CD4-positive, alpha-beta T cell treated with Interleukin-4 for 4 hours (primary cell): ENCODE results near the gene SIRT5.

Source experiments
- DNase-seq: peaks from one replicate; pipeline ENCODE4 v3.0.0-alpha.2; 2020

The SIRT5 gene

DNA sequence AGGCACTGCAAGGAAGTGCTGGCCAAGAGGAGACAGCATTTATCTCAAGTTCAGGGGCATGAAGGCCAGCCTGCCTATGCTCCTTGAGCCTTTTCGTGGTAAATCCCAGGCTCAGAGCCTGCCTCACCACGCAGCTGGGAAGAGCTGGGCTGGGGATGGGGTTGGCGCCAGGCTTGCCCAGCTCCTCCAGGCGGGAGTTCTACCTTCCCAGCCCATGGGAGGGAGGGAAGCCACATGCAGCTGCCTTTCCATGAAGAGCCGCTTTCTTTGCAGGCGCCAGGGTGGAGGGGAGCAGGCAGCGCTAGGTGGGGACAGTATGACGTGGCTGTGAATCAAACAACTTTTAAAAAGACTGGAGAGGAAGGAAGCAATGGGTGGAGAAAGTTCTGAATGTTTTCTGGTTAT lies 19.5 kb upstream of the SIRT5 start:
- no peak for DNase-seq

DNA sequence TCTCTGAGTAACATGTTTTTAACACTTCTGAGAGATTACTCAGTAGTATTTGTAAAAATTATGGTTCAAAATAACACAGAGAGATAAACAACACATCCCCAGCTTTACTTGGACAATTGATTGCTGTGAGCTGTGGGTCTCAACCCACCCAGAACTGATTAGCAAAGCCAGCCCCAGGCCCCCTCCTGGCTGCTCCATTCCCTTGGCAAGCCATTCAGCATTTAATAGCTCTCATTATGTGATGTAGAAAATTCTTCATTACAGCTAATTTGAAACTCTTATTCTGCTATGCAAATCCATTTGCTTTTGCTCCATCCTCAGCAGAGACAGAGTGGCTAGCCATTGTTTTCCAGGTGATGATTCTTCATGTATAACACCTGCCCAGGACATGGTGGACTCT lies 16.6 kb upstream of the SIRT5 start:
- no peak for DNase-seq

- no peak for DNase-seq
These were observed 15.7 kb upstream of the SIRT5 start for GRCh38 chr6:13558718-13559117.

DNA sequence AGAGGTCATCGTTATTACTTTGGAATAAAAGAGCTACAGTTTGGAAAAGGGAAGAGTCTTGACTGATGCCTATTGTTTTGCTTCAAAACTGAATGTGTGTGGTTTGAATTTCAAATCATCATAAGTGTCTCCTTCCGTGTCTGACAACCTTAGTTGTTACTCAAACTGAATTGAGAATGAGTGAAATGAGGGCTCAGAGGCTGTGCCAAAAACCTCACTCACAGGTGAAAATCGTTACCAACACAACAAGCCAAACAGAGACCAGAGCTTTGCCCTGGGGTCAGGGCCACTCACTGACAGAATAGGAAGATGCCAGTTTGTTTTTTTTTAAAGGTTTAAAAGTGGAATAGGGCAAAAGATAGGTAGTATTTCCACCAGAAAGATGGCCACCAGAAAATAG lies 15.2 kb upstream of the SIRT5 start:
- no peak for DNase-seq

DNA sequence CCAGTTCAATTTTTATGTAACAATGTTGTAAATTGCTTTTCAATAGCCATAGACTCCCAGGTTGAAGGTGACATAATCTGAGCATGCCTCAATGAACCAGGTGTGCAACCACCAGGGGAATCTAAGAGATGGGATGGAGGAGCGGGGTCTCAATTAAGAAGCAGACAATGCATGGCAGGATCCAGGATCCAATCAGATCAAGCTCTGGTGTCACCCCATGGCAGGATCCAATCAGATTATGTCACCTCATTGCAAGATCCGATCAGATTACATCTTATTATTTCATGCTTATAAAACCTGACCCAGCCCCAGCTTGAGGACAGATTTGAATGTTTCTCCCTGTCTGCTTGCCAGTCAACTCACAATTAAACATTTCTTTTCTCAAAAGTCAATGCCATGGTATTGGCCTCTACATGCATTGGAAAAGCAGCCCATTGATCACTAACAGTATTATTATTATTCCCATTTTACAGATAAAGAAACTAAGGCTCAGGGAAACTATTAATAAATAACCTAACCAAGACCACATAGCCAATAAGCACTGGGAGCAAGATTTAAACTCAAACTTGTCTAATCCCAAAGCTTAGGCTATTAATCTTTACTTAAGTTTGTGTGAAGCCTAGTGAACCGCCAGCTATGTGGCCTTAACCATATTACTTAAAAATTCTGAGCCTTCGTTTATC lies 14.3 kb upstream of the SIRT5 start:
- no peak for DNase-seq

DNA sequence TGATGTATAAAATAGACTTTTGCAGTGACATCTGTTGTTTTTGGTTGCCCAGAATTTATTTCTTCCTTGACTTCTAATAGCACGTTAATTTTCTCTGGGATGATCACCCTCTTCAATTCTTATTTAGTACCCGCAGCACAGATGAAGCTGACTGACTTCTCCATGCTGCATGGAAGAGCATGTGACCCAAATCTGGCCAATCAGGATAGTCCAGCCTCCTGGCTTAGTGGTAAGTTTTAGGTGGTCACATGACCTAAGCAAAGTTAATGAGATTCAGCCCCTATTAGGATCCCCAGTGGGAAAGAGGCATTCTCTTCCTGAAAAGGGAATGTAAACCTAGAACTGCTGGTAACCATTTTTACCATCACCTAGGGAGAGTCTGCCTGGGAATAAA lies 13.8 kb upstream of the SIRT5 start:
- no peak for DNase-seq

GRCh38 chr6:13561624-13562267 lies 12.7 kb upstream of the SIRT5 start:
- no peak for DNase-seq

DNA sequence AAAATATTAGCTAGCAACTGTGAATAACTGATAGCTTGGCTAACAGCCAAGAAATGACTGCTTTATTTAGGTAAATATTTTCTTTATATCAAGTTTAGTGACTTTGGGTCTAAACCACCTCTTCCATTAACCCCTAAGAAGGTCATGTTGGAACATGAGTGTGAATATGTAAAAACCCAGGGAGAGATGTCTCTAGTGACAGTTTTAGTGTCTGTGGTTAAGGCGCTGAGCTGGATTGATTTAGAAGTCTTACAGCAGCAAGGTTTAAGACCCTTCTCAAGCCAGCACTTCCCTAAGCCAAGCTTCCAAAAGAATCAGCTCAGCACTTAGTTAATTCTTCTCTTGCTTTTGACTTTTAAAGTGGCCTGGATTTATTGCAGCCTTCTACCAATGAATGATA lies 11.4 kb upstream of the SIRT5 start:
- no peak for DNase-seq

- DNase-seq = no peak
These were observed 8.5 kb upstream of the SIRT5 start for GRCh38 chr6:13565921-13566320.

GRCh38 chr6:13566500-13566899 lies 7.9 kb upstream of the SIRT5 start:
- no peak for DNase-seq

- DNase-seq = no peak
These were observed 5.4 kb upstream of the SIRT5 start for GRCh38 chr6:13568970-13569369.

GRCh38 chr6:13572240-13572639 lies 2.2 kb upstream of the SIRT5 start:
- DNase-seq = no peak

GRCh38 chr6:13572951-13573654 lies 1.3 kb upstream of the SIRT5 start:
- no peak for DNase-seq

GRCh38 chr6:13573669-13574110 lies 711 bp upstream of the SIRT5 start:
- DNase-seq = no peak

GRCh38 chr6:13574149-13574570 lies 241 bp upstream of the SIRT5 start:
- peak; percentile 94 for DNase-seq

DNA sequence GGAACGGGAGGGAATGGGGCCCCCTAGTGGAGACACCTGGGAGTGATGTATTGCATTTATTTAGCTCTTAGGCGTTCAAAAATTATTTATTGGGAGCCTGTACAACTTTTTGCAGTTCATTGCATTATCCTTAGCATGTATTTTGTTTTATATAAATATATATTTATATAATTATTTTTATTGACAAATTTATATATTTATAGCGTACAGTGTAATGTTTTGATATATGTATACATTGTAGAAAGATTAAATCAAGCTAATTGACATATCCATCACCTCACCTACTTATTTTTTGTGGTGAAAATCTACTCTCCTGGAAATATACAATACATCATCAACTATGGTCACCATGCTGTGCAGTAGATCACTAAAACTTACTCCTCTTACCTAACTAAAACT lies 975 bp downstream of the SIRT5 start:
- DNase-seq = no peak

GRCh38 chr6:13576017-13576416 lies 1.6 kb downstream of the SIRT5 start:
- no peak for DNase-seq

GRCh38 chr6:13577926-13578325 lies 3.5 kb downstream of the SIRT5 start:
- DNase-seq = no peak

DNA sequence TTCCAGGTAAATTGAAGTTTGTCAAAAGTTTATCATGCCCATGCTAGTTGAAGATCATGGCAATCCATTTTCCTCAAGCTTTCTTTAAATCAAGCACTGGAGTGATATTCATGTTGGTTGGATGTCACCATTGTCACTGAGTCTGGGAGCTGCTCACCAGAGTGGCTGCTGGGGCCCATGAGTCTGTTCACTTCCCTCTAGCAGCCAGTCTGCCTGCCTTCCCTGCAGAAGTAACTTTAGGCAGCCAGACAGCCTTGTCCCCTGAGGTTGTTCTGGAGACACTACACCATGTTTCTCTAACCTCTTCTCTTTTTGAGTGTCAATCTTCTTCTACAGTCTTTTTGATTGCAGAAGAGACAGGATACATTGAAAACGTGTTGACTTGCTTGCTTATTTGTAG lies 5.5 kb downstream of the SIRT5 start:
- no peak for DNase-seq

DNA sequence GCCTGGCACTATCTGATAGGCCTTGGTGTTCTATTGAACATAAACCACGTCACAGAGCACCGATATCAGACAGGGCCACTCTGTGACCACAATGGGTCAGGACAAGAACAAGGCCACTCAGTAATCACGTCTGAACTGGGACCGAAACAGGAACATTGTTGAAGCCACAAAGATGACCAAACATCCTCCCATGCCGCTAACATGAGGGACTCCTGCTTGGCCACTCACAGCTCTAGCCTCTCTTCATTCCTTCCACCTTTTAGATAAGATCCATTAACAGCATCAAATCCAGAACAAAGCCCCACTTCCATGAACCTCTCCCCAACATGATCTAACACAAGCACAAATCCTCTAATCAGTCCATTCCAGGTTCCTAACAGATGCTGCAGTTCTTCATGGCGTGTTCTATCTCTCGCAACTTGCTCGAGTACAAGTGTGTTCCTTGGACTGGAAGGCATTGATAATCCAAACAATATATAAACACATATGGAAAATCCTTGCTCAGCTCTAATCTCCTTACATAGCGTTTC lies 7.4 kb downstream of the SIRT5 start:
- DNase-seq = no peak

DNA sequence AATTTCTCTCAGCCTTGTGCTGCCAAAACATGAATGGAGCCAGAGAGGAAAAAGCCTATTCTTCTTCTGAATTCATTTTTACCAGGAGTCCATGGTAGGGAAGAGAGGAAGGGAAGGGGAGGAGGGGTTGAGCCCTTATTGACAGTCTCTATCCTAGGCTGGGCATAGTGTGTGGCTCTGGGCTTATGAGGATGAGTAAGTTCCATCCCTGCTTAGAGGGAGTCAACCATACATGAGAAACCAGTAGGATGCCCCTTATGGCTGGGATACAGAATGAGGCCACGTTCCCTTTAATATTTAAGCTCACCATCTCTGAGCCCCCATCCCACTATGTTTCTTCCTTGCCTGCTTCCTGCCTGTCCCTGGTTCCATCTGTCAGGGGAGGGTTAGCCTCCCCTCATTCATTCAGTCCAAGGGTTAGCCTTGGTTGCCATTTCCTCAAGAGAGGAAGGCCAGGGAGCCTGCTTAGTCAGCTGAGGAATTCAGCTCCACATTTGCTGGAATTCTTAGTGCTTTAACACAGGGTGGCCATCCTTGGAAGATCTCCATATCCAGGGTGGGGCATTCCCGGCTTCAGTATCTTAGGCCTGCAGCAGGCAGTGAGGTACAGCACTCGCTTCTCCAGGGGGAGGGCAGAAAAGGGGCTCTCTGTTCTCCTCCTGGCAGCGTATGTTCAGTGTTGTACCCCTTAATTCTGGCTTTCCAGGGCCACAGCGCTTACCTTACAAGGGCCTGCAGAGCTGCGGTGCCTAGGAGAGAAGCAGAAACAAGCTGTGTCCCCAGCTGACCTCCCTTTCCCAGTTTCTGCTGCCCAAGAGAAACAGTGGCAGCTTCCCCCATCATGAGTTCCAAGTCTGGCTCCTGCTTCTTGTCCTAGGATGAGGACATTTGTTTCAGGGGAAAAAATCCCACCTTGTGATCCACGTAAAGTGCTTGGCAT lies 12.5 kb downstream of the SIRT5 start:
- DNase-seq = no peak

GRCh38 chr6:13589801-13590200 lies 15.4 kb downstream of the SIRT5 start:
- DNase-seq = no peak
